Measurements from ENCODE around the gene PARD3.
"Not testable (repeated sequence)": the region's sequence is repeated elsewhere in the genome, so short reads cannot be mapped to it uniquely, and the experiment has no call there.

PARD3 gene

DNA sequence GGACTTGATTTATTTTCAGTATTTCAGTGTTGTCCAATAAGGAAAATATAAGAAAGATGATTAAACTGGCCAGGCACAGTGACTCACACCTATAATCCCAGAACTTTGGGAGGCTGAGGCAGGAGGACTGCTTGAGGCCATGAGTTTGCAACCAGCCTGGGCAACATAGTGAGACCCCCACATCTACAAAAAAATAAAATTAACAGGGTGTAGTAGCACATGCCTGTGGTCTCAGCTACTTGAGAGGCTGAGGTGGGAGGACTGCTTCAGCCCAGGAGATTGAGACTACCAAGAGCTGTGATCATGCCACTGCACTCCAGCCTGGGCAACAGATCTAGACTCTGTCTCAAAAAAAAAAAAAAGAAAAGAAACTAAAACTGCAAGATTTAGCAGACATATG is 138.0 kb downstream of the PARD3 start:
- DNase-seq: no peak

DNA sequence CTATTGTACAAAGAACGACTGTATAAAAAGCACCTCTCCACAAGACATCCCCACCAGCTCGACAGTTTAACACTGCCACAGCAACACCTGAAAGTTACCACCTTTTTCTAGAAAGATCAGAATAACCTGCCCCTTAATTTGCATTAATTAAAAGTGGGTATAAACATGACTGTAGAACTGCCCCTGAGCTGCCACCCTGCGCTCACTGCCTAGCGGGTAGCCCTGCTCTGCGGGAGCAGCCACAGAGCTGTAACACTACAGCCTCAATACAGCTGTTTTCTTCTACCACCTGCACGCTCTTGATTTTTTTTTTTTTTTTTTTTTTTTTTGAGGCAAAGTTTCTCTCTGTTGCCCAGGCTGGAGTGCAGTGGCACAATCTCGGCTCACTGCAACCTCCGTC is 140.9 kb downstream of the PARD3 start:
- DNase-seq: no peak

DNA sequence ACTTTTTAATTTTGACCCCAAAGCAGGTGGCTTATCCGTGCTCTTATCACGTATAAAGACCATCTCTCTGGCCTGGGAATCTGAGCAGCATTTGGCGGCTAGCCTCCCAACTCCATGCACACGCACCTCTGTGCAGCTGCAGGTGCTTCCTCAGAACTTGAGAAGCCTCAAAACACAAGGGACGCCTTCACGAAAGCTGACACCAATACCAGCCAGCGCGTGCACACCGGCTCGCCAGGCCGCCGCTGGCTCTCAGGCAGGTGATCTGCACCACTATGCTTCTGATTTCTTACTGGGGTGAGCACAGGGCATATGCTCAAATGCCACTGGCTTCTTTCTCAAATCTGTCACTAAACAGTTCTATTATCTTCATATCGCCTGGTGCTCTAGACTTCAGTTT is 145.0 kb downstream of the PARD3 start:
- no peak for DNase-seq

DNA sequence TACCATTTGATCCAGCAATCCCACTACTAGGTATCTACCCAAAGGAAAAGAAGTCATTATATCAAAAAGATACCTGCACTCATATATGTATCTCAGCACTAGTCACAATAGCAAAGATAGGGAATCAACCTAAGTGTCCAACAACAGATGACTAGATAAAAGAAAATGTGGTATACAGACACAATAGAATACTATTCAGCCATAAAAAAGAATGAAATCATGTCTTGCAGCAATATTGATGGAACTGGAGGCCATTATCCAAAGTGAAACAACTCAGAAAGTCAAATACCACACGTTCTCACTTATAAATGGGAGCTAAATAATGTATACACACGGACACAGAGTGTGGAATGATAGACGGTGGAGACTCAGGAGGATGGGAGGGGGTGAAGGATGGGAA is 146.0 kb downstream of the PARD3 start:
- no peak for DNase-seq

DNA sequence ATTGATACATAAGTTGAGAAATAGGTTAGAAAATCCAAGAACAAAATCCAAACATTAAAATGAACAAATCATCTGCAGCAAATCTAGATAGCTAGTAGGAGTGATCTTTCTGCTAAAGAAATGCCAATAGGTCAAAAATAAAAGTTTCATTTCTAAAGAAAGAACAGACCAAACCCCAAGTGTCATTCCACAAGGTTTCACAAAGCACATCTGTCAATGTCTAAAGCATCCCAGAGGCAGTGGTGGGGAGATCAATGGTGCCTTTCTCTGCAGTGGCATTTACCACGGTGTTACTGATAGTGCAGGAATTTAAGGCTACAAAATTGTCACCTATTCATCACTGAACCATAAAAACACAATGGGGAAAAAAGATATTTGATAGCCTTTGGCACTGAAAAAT is 147.9 kb downstream of the PARD3 start:
- no peak for DNase-seq

DNA sequence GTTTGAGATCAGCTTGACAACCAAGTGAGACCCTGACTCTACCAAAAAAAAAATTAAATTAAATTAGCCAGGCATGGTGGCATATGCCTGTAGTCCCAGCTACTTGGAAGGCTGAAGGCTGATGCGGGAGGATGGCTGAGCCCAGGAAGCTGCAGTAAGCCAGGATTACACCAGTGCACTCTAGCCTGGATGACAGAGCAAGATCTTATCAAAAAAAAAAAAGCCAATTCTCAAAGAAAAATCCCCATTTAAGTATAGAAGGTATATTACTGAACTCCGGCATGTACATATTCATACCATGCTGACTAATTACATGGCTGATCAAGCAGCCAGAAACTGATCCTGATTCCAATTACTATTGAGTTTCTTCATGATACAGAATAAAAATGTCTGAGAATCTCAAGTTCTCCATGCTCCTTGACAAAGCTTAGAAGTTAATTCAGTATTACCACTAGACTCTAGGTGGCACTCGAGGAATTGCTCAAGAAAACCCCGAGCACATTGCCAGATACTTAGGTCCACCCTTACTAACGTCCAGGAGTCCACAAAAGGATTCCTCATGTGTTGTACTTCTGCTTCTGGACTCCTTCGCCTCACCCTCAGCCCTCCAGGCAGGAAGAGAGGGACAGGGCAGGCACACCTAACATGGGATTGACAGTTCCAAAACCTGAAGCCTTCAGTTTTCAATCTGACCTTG is 148.9 kb downstream of the PARD3 start:
- DNase-seq: no peak

DNA sequence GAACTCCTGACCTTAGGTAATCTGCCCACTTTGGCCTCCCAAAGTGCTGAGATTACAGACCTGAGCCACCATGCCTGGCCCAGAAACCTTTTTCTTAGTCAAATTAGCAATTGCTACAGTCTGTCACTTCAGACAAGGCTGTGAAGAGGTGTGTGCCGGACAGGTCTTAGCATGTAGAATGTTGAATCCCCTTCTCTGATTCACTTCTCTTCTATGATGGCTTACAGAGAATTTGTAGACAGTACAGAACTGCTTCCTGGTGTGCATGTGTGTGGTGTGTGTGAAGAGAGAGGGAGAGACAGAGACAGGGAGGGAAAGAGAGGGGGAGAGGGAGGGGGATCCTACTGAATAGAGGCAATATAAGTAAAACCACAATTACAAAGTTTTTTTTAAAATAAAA is 150.4 kb downstream of the PARD3 start:
- no peak for DNase-seq

DNA sequence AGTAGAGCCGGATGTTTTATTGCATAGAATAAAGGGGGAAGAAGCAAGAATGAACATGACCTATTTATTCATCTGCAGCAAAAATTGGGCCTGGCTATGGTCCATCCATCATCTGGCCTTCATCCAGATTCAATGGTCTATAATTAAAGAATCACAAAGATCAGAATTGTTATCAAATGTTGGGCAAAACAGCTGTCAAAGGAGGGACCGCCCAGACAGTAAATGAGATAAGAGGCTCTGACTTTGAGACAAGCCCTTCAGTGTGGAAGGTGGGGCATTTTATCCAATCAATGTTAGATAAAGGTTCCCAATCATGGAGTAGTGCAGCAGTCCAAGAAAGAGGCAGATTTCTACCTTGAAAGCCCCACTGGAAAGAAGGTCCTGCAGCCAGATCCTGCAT is 153.5 kb downstream of the PARD3 start:
- no peak for DNase-seq

DNA sequence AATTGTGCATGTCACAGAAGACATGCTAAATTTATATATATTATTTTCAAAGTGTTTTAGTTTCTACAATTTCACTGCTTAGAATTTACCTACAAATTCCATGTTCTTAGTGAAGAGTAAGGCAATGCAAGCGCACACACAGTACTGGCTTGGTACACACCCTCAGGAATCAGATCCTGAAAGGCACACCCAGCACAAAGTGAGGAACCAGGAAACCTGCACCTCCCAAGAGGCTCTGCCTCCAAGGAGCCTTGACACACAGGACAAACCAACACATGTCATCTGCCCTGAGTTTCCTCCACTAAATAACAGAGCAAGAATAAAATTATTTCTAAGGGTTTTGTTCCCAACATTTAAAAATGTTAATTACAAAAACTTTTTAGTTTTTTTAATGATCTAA is 156.2 kb downstream of the PARD3 start:
- DNase-seq: no peak

DNA sequence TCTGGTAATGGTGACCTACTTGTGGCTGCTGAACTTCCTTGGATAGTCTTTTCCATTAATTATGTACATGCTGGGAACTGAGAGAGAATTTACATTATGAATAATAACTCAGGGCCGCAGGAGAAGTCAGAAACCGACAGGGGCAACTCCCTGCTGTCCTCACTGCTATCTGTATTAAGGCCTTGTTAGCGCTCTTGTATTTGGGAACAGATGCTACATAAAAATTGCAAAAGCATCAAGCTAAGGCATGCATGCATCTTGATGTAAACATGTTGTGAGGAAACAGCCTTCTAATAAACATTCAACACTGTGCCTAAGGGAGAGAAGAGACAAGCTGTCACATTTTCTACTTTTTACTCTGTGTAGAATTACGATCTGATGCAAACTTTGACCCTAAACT is 158.4 kb downstream of the PARD3 start:
- DNase-seq: no peak

DNA sequence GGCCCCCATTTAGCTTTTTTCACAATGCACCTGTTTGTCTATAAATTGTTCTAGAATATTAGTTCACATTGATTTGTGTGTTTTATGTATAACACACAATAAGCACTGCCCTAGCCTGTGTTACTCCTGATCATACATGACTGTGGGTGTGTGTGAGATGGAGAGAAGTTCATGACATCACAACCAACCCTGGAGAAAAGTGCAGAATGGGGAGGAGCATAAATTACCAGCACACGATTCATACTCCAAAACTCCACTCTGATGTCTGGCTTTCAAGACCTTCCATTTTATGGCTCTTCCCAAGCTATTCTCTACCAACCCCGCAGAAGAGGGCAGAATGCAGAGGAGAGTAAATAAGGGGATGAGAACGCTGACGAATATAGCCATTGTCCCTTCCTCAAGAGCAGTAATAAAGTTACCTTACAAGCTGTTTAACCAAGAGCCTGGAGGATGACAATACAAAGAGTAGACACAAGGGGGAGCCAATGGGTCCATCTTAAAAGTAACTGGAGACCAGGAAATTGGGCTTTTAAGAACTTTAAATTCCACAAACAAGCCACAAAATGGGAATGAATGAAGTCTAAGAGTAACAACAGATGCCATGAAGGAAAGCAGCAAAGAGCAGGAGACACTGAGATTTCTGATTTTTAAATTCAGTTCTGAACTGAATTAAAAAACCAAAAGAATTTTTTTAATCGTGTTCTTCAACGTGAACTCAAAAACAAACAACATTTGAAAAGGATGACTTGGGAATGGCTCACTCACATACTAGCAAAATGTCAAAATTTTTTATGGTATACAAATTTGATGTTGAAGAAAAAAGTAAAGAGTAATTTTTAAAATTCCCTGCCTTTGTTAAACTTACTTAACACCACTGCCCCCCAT is 159.6 kb downstream of the PARD3 start:
- DNase-seq: no peak

DNA sequence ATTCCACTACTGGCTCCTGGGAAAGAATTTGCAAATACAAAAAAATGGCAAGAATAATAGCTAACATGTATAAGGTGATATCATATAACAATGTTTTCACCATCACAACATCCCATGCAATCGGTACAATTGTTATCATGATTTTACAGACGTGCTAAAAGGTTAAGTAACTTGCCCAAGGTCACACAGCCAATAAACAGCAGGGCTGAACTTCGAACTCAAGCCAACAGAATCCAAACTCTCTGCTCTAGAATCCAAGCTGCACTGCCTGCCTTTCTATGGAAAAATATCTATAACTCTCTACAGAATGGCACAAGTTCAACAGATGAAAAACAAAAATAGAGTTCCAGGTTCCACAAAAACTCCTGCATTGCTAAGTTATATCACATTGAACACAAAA is 160.9 kb downstream of the PARD3 start:
- DNase-seq: no peak

DNA sequence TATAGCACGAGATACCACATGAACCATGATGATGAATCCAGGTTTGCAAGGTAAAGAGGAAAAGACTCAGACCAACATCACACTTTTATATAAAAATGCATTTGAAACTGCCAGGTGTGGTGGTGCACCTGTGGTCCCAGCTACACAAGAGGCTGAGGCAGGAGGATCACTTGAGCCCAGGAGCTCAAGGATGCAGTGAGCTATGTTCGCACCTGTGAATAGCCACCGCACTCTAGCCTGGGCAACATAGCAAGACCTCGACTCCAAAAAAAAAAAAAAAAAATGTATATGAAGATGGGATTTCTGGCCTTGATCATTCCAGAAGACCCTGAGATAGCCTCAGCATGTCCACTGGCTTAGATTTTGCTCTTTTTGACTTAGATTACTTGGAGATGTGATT is 161.6 kb downstream of the PARD3 start:
- no peak for DNase-seq

DNA sequence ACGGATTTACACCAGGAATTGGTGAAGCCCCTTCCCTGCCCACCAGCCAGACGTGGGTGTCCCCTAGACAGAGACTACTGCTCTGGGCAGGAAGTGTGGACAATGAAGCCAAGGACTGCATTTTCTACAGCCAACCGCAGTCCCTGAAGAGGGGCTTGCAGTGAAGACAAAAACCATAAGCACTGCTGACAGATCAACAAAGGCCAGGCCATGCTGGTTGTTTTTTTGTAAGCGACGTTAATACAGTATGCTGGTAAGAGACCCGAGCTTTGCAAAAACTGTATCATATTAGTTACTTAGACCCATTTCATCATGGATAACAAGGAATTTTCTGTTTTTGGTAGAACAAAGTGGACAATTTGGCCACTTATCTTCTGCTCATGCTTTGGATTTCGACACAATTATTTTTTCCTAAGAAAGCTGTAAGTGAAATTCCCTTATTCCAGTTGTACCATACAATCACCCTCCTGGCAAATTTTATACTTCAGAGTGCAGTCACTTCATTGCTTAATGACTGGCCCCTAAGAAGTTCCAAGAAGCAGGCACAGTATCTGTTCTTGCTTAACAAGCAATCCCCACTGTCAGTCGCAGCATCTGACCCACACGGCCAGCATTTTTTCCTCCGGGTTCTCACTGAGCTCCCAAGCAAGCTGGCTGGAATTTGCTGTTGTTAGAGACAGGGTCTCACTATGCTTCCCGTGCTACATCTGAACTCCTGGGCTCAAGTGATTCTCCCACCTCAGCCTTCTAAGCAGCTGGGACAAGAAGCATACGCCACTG is 163.5 kb downstream of the PARD3 start:
- DNase-seq: no peak

DNA sequence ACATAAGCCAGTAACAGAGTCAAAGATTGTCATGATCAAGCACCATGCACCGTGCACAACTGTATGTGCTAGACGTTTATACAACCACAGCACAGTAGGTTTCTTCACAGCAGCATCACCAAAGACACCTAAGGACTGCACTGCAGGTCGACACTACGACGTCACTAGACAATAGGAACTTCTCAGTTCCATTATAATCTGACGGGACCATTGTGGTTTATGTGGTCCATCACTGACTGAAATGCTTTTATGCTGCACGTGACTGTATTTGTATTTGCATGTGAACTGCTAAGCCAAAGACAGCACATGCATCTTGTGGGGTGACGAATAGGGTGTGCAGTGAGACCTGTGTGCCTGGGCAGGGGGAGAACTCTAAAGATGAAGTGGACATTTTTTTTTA is 164.9 kb downstream of the PARD3 start:
- DNase-seq: no peak

DNA sequence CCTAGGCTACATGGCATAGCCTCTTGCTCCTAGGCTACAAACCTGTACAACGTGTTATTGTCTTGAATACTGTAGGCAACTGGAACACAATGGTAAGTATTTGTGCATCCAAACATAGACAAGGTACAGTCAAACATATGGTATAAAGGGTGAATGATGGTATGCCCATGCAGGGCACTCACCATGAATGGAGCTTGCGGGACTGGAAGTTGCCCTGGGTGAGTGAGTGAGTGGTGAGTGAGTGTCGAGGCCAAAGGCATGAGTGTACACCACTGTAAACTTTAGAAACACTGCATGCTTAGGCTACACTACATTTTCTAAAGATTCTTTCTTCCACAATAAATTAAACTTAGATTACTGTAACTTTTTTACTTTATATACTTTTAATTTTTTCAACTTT is 165.7 kb downstream of the PARD3 start:
- no peak for DNase-seq

DNA sequence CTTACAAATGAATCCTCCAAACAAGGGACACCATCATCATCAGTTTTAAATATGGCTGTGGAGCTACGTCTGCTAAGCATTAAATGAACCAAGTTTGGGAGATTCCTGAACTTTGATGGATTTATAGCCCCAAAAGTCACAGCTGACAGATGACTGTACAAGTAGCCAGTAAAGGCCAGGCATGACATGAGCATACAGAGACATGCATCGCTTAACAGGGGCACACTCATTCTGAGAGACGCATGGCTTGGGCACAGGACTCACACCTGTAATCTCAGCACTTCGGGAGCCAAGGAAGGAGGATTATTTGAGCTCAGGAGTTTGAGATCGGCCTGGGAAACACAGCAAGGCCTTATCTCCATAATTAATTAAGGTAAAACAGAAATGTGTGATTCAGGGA is 166.2 kb downstream of the PARD3 start:
- no peak for DNase-seq

DNA sequence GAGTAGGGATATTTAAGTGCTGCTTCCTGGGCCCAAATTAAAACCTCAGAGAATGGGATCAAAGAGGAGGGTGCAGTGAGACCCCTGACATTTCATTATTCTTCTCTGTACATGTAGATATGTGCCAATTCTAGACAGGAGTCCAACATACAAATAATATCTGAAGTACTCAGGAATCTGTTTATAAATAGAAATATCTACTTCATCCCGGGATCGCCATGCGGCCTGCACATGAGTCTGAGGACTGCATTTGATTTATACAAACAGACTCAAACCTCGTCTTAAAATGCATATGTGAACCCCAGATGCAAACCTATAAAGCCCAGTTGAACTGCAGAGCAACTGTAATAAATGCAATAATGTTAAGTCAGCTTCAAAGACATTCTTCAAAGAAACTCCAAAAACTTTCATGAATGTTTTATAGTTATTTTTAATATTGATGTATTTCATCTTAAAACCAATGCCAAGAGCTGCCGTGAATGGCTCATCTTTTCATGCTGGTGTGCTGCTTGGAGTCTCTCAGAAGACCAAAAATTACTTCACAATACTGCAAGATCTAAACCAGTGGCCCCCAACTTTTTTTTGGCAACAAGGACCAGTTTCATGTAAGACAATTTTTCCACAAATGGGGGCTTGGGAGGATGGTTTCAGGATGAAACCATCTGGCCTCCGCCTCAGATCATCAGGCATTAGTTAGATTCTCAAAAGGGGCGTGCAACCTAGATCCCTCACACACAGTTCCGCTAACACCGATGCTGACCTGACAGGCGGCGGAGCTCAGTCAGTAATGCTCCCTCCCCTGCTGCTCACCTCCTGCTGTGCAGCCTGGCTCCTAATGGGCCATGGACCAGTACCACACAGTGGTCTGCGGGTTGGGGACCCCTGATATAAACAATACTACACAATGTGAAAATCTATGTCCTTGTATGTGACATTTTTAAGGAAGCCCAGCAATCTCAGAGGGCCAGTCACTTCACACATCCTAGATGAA is 166.9 kb downstream of the PARD3 start:
- no peak for DNase-seq

DNA sequence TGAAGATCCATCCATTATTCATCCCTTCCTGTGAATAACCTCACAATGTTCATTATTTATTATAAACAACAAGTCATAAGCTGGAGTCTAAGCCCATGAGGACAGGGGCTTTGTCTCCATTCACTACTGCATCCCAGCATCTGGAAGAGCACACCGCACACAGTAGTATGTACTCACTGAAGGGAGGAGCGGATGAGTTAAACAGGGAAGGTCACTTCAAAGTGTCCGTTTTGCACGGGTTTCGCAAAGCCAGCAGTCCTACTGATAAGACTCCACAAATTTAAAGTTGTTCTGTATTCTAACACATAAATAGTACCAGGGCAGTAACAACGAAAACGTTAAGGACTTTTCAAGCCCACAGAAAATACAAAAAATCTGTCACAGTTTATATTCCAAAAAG is 167.9 kb downstream of the PARD3 start:
- no peak for DNase-seq

DNA sequence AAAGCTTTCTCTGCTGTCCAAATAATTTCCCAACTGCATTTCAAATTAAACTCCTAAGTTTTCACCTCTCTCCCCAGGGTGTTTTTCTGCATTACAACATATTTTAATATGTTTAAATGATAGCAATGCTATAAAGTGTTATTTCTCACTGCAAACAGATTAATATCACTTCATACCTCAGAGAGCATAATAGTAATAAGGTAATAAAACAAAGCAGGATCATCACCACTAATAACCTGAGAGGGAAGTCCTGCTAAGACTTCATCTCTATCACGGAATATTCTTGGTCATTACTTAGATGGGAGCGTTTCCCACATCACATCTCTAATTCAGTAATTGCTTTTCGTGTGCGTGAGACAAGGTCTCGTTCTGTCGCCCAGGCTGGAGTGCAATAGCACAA is 168.8 kb downstream of the PARD3 start:
- DNase-seq: no peak

DNA sequence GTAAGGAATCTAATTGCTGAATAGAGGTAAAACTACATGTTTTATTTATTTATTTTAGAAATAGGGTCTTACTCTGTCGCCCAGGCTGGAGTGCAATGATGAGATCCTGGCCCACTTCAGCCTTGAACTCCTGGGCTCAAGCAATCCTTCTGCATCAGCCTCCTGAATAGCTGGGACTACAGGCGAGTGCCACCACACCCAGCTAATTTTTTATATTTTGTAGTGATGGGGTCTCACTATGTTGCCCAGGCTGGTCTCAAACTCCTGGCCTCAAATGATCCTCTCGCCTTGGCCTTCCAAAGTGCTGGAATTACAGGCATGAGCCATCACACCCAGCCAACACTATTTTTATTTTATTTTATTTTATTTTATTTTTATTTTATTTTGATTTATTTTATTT is 170.3 kb downstream of the PARD3 start:
- DNase-seq: not testable (repeated sequence)

DNA sequence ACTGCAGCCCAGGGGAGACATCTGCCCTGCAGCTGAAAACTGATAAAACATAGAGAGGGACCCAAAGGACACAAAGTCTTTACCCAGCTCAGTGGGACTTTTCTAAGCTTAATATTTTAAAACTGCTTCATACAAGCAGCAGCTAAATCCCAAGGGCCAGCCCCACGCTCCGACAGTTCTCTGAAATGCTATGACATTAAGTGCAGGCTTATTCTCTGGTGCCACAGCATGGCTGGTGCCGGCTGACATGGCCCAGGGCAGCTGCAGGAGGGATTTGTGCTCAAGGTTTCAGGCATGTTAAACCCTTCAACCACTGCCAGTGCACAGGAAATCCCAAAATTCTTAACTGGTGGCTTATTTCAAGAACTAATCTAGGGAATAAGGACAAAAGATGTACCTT is 170.9 kb downstream of the PARD3 start:
- DNase-seq: no peak

DNA sequence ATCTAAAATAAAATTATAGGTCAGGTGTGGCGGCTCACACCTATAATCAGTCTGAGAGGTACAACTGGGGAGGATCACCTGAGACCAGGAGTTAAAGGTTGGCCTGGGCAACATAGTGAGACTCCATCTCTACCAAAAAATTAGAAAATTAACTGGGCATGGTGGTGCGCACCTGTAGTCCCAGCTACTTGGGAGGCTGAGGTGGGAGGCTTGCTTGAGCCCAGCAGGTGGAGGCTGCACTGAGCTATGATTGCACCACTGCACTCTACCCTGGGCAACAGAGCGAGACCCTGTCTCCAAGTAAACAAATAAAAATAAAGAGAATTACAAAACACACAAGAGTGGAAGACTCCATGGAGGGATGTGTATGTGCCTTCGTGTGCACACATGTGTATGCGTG is 171.5 kb downstream of the PARD3 start:
- DNase-seq: no peak

All from activated CD4-positive, alpha-beta T cell treated with anti-CD3 and anti-CD28 coated beads, Interleukin-2, amount 50 U/mL, for 1 hour (primary cell).